Prostate gland (tissue), 2 donors: Measurements from ENCODE around the gene CDKL5. TPM values are rescaled to one million over a fixed set of nuclear protein-coding genes. Genes with fewer than 3 reads are reported as not detected.

Source experiments
- DNase-seq: peaks from one replicate; pipeline ENCODE4 v3.0.0-alpha.2; 2019; ENCODE audit warnings: low spot score
- H3K27ac ChIP-seq, 2 donors: fragments of 200-600 bp; sonication (generic); 2 replicates each; pipeline ENCODE4 v1.5.1; 2017 to 2019
- H3K27me3 ChIP-seq: fragments of 200-600 bp; sonication (generic); replicated peaks from 2 replicates; pipeline ENCODE4 v1.5.1; 2019; ENCODE audit not compliant: insufficient read depth
- H3K36me3 ChIP-seq, 2 donors: fragments of 200-600 bp; sonication (generic); 1 replicate in 1 of 2; 2 replicates in 1 of 2; pipeline versions ENCODE4 v1.5.1 to v1.8.1; 2017 to 2019
- H3K4me1 ChIP-seq: fragments of 200-600 bp; sonication (generic); replicated peaks from 2 replicates; pipeline ENCODE4 v1.5.1; 2019
- H3K4me3 ChIP-seq, 2 donors: fragments of 200-600 bp; sonication (generic); 2 replicates each; pipeline ENCODE4 v1.5.1; 2017 to 2019
- H3K9me3 ChIP-seq: fragments of 200-600 bp; sonication (generic); 2 replicates; pipeline ENCODE4 v1.5.1; 2017
- CTCF ChIP-seq, 4 experiments: fragments of 200-600 bp in 2 of 4; fragments of 450-650 bp in 2 of 4; sonication (generic) in 2 of 4; IDR thresholded peaks; 1 replicate in 3 of 4; 2 replicates in 1 of 4; pipeline ENCODE4 v1.5.1; 2016 to 2019; ENCODE audit warnings: antibody characterized with exemption in 4 of 4, mild to moderate bottlenecking in 2 of 4, moderate library complexity in 2 of 4
- POLR2A ChIP-seq: fragments of 450-650 bp; IDR thresholded peaks from one replicate; pipeline ENCODE4 v1.6.1; 2016; ENCODE audit warnings: antibody characterized with exemption, mild to moderate bottlenecking
- POLR2AphosphoS5 ChIP-seq: sonication (generic); formaldehyde crosslinking; IDR thresholded peaks from one replicate; pipeline ENCODE4 v1.6.1; 2017; ENCODE audit warnings: antibody characterized with exemption
- WGBS: methylation state at CpG from one replicate; pipeline ENCODE4 v1.1.5; 2018; 5-methylcytosine and 5-hydroxymethylcytosine counted together
- intact Hi-C: fragments of 100-400 bp; cut with DNase I; formaldehyde crosslinking; loops from one replicate; pipeline ENCODE4 v1.14.2; 2022
- total RNA-seq, 2 donors: library from RNA; depleted of rRNA; stranded (reverse); fragments of >200 nt; gene quantifications; one replicate each; pipeline ENCODE4 v1.1.0, GENCODE V29; 2016

The CDKL5 gene
- total RNA-seq, 2 donors from 2014 or later, result 14.5 to 18.8 TPM

DNA sequence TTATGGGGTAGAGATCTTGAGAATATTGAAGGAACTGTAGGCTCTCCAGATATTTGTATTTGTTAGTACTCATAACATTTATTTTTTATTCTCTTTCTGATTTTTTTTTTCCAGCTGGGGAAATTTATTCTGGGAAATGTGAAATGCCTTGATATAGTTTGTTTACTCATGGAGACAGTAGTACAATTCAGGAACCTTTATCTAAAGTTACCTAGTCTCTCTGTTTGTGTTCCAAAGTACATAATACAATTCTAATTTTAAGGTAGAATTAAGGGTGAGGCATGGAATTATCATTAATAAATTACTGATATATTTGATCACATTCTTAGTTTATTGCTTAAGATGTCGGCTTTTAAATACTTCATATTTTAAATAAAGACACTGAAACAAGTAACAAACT, 132.5 kb downstream of the CDKL5 start:
- Histone ChIP-seq H3K27ac (no peak overlapping the region), H3K36me3 (no peaks in the 10 kb centered on the region), H3K4me3 (no peak overlapping the region), H3K9me3 (no peaks in the 10 kb centered on the region), H3K27me3 (no peaks in the 10 kb centered on the region), H3K4me1 (no peaks in the 10 kb centered on the region)
- 77% methylated on average over 1 of the region's 1 CpG for WGBS
- TF ChIP-seq CTCF (IDR thresholded peaks at IDR 0.05) (no peak), POLR2AphosphoS5 (no peak), POLR2A (no peak)
- DNase-seq, result no peak
- intact Hi-C loops, result no loop called here

DNA sequence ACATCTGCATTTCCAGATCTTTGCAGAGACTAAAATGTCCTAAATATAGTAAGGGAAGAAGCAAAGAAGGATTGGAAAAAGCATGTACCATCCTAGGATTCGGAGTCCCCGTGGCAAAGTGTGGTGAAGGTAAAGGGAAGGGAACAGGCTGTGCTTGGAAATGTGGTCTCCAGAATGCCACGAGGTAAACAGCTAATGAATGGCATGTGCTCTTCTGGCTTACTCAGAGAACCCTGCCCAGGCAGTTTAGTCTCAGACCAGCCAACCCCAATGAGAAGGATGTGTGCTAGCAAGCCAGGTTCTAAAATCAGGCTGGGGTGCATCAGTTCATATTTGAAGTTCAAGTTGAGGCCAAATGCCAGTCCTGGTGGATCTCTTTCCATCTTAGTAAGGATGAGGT, 133.4 kb downstream of the CDKL5 start:
- no peaks in the 10 kb centered on the region for H3K36me3 ChIP-seq
- no peak for TF ChIP-seq POLR2AphosphoS5
- no peak for TF ChIP-seq CTCF (IDR thresholded peaks at IDR 0.05)
- TF ChIP-seq POLR2A, result no peak
- H3K4me1 ChIP-seq, result no peaks in the 10 kb centered on the region
- no peak for DNase-seq
- H3K27me3 ChIP-seq, result no peaks in the 10 kb centered on the region
- no peaks in the 10 kb centered on the region for H3K9me3 ChIP-seq
- H3K27ac ChIP-seq, result no peak overlapping the region
- 75% methylated on average over 3 of the region's 3 CpGs for WGBS
- intact Hi-C loops, result no loop called here
- no peak overlapping the region for H3K4me3 ChIP-seq

GRCh38 chrX:18561020-18561419, 135.6 kb downstream of the CDKL5 start:
- no peaks in the 10 kb centered on the region for H3K4me1 ChIP-seq
- intact Hi-C loops, result no loop called here
- H3K27me3 ChIP-seq, result no peaks in the 10 kb centered on the region
- no peak overlapping the region for H3K27ac ChIP-seq
- H3K9me3 ChIP-seq, result no peaks in the 10 kb centered on the region
- WGBS, result 92% methylated on average over 1 of the region's 1 CpG
- H3K36me3 ChIP-seq, result no peaks in the 10 kb centered on the region
- DNase-seq, result no peak
- H3K4me3 ChIP-seq, result no peak overlapping the region
- TF ChIP-seq POLR2AphosphoS5, result no peak
- TF ChIP-seq POLR2A, result no peak
- TF ChIP-seq CTCF (IDR thresholded peaks at IDR 0.05), result no peak

DNA sequence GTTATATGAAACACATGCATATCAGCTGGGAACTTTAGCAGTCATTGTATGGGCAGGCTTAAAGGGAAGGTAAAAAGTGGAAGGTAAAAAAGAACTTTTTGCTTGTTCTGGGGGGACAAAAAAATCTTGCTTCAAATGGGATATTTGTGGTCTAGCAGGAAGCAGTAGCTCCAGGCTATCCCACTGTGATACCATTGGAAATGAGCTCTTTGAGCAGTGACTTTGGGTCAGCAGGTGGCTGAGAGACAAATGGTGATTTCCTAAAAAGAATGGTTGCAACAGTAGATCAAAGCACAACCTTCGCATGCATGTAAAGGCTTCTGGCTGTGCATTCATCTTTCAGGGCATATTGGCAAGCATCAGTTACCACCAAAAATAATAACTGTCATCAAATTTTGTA, 140.3 kb downstream of the CDKL5 start:
- no peaks in the 10 kb centered on the region for H3K9me3 ChIP-seq
- H3K36me3 ChIP-seq, result no peaks in the 10 kb centered on the region
- DNase-seq, result no peak
- 91% methylated on average over 1 of the region's 1 CpG for WGBS
- intact Hi-C loops, result no loop called here
- TF ChIP-seq CTCF (IDR thresholded peaks at IDR 0.05) (no peak), POLR2A (no peak), POLR2AphosphoS5 (no peak)
- H3K27ac ChIP-seq, result no peak overlapping the region
- no peaks in the 10 kb centered on the region for H3K4me1 ChIP-seq
- no peaks in the 10 kb centered on the region for H3K27me3 ChIP-seq
- no peak overlapping the region for H3K4me3 ChIP-seq

DNA sequence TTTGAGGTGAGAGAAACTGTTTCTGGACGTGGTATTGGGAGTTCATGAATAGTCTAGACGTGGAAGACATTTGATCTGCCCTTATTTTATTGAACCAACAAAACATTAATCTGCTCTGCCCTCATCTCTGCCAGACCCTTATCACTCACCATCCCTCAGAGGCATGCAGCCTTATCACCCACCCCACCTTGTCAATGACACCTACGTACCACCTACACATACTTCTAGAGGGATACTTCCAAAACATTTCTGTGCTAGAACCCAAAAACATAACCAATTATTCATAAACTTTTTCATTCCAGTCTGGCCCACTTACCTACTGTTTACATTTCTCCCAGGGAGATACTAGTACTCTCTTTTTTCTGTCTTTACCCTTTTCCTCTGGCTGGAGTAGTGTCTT, 141.3 kb downstream of the CDKL5 start:
- no peak for DNase-seq
- Histone ChIP-seq H3K9me3 (no peaks in the 10 kb centered on the region), H3K27ac (no peak overlapping the region), H3K4me3 (no peak overlapping the region), H3K36me3 (no peaks in the 10 kb centered on the region), H3K27me3 (no peaks in the 10 kb centered on the region), H3K4me1 (no peaks in the 10 kb centered on the region)
- intact Hi-C loops, result no loop called here
- no peak for TF ChIP-seq POLR2AphosphoS5
- TF ChIP-seq CTCF (IDR thresholded peaks at IDR 0.05), result no peak
- TF ChIP-seq POLR2A, result no peak
- WGBS, result 98% methylated on average over 3 of the region's 3 CpGs
